ENCODE data around the gene CDHR1.

- no peak for TF ChIP-seq CTCF (IDR thresholded peaks at IDR 0.05 in 2 of 3, conservative IDR thresholded peaks at IDR 0.05 in 1 of 3; ENCODE audit: control insufficient read depth in 2 of 3, extremely low read depth in 1 of 3, insufficient read depth in 1 of 3, low read depth in 3 of 3, low read length in 3 of 3)
- no peak for TF ChIP-seq EZH2 (IDR thresholded peaks at IDR 0.05; ENCODE audit: borderline replicate concordance, control insufficient read depth, low read depth, low read length)
- no peak for TF ChIP-seq HDAC2 (IDR thresholded peaks at IDR 0.05)
- TF ChIP-seq RCOR1 (conservative IDR thresholded peaks at IDR 0.05; ENCODE audit: low read depth, low read length), result no peak
- TF ChIP-seq TAF1 (IDR thresholded peaks at IDR 0.05; ENCODE audit: borderline replicate concordance, low read depth, low read length), result no peak
- no peak for TF ChIP-seq ZBTB11 (CRISPR knock-in tag; IDR thresholded peaks at IDR 0.05)
- TF ChIP-seq SIN3A (IDR thresholded peaks at IDR 0.05; ENCODE audit: low read depth, low read length), result no peak
- no peak for TF ChIP-seq RAD51 (IDR thresholded peaks at IDR 0.05)
- no peak for TF ChIP-seq FOS (IDR thresholded peaks at IDR 0.05; ENCODE audit: borderline replicate concordance, extremely low read depth, insufficient read length)
- TF ChIP-seq POLR2A (IDR thresholded peaks at IDR 0.05; ENCODE audit: low read depth, low read length), result no peak
- no peak for TF ChIP-seq REST (IDR thresholded peaks at IDR 0.05; ENCODE audit: low read depth, low read length)
- TF ChIP-seq CBFB (IDR thresholded peaks at IDR 0.05; ENCODE audit: low read depth), result no peak
- TF ChIP-seq ELK1 (IDR thresholded peaks at IDR 0.05; ENCODE audit: low read depth, low read length), result no peak
- TF ChIP-seq EGR1 (IDR thresholded peaks at IDR 0.05; ENCODE audit: borderline replicate concordance in 1 of 2, low read depth in 2 of 2, low read length in 2 of 2), result no peak
Measured at GRCh38 chr10:84214046-84214572, 19.8 kb downstream of the CDHR1 start.
